Femur (tissue), 1 donor: ENCODE measurements around the gene RIBC2.
"Not testable (repeated sequence)": the region's sequence is repeated elsewhere in the genome, so short reads cannot be mapped to it uniquely, and the experiment has no call there.

Experiments used
- DNase-seq: peaks from one replicate; pipeline ENCODE4 v3.0.0-alpha.2; 2017

RIBC2 gene

GRCh38 chr22:45450921-45451651 lies 37.6 kb downstream of the RIBC2 start:
- peak; percentile 76 for DNase-seq

DNA sequence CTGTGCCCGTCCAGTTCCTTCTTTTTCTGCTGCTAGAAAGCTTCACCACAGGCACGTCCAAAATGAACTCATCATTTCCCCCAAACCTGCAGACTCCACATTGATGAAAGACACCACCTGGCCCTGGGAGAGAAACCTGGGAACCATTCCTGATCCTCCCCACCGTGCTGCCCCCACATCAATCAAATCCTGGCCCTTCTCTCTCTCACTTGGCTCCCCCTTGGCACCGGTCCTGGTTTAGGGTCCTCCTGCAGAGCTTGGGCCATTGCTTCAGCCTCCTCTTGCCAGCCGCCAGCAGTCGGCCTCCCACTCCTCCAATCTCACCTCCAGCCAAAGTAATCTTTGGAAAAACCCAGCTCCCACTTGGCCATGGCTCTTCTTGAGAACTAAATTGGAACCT lies 38.5 kb downstream of the RIBC2 start:
- DNase-seq: peak; percentile 80

GRCh38 chr22:45452565-45453379 lies 39.3 kb downstream of the RIBC2 start:
- DNase-seq: no peak

DNA sequence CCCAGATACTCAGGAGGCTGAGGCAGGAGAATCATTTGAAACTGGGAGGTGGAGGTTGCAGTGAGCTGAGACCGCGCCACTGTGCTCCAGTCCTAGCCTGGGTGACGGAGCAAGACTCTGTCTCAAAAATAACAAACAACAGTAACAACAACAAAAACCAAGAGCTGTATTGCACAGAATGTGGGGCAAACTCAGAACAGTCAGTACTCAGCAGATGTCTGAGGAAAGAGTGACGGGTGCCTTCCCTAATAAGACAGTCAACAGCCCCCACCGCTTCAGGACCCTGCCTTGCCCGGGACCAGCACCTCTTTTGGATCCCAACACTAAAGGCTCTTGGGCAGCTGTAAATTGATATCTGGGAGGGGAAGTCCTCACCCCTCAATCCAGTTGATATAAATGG lies 40.3 kb downstream of the RIBC2 start:
- no peak for DNase-seq

DNA sequence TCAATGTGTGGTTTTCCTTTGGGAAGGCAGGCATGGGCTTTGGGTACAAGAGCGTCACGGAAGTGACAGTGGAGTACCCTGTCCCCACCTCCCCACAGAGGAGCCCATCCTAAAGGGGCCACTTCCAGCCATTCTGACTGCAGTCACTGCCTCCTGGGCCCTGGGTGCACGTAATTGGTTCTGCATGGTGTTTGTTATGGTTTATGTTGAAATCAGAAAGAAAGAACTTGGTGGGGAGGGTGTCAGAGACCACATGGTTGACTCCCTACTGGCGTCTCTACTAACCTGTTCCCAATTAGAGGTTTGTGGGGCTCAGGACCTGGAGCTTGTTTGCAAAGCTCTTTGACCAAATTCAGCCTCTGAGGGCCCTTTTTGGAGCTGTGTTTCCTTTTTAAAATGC lies 40.8 kb downstream of the RIBC2 start:
- DNase-seq: no peak

GRCh38 chr22:45455212-45455611 lies 41.7 kb downstream of the RIBC2 start:
- DNase-seq: no peak

- no peak for DNase-seq
Measured at GRCh38 chr22:45455621-45456020, 42.1 kb downstream of the RIBC2 start.

DNA sequence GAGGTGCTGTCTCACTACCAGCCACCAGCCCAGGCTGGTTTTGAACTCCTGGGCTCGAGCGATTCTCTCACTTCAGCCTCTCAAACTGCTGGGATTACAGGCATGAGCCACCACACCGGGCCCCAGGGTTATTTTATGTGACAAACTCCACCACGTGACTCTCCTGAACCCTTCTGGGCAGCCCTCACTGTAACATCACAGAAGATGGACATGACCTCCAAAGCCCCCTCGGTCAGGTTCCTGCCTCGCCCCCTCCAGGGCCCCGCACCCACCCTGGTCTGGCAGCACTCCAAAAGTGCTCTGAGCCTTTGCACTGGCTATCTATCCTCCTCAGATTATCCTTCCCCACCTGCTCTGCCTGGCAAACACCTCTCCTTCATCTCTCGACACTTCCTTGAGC lies 43.3 kb downstream of the RIBC2 start:
- DNase-seq: no peak

GRCh38 chr22:45458532-45458931 lies 45.0 kb downstream of the RIBC2 start:
- DNase-seq: no peak

- DNase-seq: no peak
Measured at GRCh38 chr22:45459235-45459634, 45.7 kb downstream of the RIBC2 start.

DNA sequence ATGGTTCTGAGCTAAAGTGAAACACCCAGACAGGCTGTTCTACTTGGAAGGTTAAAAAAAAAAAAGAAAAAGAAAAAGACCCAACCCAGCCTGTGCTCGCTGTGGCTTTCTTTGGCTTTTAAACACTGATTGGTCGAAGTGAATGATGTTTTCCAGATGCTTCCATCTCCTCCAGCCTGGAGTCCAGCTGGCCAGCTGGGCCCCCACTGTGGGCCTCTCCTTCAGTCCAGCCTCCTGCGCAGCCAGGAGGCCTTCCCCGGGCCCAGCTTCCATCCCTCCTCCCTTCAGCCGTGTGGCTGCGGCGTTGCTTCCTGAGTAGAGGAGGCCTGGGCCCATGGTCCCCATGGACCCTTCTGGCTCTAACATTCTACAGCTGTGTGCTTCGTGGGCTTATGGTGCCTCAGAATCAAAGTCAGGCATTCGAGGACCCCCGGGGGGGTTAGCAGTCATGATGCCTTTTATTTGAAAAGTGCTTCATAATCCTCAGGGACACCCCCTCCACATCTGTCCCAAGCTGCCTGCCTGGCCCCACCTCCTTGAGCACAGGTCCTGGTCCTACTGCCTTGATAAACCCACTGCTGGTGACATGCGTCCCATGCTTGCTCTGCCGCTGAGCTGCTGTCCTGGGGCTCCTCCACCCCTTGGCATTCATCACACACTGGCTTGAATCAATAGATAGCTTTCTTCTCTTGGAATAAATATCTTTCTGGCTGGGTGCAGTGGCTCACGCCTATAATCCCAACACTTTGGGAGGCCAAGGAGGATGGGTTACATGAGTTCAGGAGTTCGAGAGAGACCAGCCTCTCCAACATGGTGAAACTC lies 47.0 kb downstream of the RIBC2 start:
- DNase-seq: peak; percentile 94

DNA sequence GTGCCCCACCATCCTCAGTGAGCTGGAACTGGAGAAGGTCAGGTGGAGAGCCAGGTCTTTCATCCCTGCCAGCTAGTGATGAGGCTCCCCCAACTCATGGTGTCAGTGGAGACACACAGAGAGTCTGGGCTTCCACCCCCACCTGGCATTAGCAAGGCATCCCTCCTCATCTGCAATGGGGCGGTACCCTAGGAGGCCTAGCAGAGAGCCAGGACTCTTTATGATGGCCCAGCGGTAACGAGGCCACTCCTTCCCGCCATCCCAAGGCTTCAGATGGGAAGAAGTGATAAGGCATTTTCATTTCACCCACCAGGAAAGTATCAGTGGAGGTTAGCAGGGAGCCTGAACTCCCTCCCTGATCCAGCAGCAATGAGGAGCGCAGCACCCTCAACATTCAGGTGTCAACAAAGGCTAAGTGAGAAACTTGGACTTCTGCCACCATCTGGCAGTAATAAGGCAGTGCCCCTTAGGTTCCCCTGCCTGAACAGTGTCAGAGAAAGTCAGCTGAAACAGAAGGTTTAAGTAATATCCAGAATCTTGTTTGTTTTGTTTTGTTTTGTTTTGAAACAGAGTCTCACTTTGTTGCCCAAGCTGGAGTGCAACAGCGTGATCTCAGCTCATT lies 48.7 kb downstream of the RIBC2 start:
- no peak for DNase-seq

- DNase-seq: not testable (repeated sequence)
Measured at GRCh38 chr22:45463691-45464090, 50.2 kb downstream of the RIBC2 start.

- DNase-seq: no peak
Measured at GRCh38 chr22:45465633-45466032, 52.1 kb downstream of the RIBC2 start.

GRCh38 chr22:45468872-45469271 lies 55.4 kb downstream of the RIBC2 start:
- DNase-seq: no peak

DNA sequence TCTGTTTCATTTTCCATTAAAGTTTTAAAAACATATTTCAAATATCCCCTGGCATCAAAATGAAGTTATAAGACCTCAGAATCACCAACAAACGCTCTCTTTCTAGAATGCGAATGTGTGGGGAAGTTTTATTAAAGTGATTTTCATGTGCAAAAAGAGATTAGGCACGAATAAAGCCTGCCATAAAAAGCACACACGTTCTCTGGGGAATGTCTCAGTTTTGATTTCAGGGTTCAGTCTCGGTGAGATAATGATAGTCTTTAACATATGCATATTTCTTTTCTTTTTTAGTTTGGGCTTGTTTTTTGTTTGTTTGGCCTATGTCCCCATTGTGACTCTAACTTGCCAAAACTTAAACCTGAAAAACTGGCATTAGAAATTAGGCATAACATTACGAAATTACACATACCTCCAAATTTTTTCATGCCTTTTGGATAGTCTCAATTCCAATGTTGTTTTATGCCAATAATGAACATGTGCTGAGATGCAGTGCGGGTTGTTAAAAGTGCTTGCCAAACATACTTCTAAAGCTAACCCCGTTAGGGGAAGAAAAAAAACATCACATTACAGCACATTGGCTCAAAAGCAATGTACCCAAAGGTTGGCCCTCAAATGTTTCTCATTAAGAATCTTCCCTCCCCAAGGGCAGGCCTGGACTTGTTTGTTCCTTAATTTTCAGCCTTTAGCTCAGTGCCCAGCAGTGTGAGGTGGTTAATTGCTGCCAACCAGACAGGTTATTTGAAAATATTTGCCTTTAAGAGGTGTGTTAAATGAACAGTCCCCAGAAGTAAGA lies 56.0 kb downstream of the RIBC2 start:
- DNase-seq: no peak

DNA sequence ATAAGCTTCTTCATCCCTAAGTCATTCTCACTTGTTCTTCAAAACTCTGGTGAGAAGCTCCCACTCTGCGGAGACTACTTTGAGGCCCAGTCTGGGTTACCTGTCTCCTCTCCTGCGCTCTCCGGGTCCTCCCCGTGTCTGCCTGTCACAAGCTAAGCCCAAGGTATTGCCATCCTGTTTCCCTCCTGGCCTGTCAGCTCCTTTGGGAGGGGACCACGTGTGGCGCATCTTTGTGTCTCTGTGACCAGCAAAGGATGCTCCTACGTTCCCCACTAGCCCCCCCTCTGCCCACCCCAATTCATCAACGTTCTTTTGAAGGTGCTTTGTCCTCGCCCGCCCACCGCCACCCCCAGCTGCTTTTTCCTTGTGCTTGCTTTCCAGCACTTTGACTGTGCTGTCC lies 57.4 kb downstream of the RIBC2 start:
- DNase-seq: no peak

- no peak for DNase-seq
Measured at GRCh38 chr22:45472426-45472825, 58.9 kb downstream of the RIBC2 start.

- DNase-seq: no peak
Measured at GRCh38 chr22:45473626-45474237, 60.2 kb downstream of the RIBC2 start.

DNA sequence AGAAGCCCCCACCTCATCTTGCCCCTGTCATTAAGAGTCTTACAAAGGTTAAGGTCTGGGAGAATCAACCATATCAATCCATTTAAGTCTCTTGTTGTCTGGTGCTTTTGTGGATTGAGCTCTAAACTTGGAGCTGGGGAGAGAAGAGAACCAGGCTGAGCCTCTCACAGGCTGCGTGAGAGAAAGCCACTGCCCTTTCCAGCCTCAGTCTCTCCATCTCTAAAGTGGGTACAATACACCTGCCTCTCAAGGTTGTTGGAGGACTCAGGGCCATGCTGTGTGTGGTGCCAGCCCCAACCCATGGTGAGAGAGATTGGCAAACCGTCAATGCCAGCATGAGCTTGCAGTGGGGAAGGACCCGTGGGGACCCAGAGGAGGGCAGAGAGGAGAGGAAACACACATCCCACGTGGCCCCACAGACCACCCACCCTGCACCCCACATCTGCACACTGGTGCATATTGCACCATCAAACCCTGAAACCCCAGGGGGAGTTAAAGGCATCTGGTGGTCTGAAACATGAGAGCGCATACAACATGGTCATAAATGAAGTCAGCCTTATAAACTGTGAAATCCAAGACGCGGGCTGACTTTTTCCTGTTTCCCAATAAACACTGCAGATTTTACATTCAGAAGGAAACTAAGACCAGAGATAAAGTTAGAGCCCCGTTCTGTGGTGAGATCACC lies 61.7 kb downstream of the RIBC2 start:
- DNase-seq: no peak
